HT1080 (cell line): ENCODE results near the gene SEPHS1. TPM values are rescaled to one million over a fixed set of nuclear protein-coding genes. Genes with fewer than 3 reads are reported as not detected.

Source experiments
- DNase-seq: peaks from one replicate; pipeline ENCODE4 v3.0.0-alpha.2; 2015; ENCODE audit warnings: low read depth
- total RNA-seq: library from RNA; depleted of rRNA; stranded (reverse); fragments of >200 nt; shearing (Covaris generic); gene quantifications from 2 replicates; pipeline ENCODE4 v1.2.3, GENCODE V29; 2014

The SEPHS1 gene
- total RNA-seq, 1 experiment from 2014 or later: 68.3 TPM

DNA sequence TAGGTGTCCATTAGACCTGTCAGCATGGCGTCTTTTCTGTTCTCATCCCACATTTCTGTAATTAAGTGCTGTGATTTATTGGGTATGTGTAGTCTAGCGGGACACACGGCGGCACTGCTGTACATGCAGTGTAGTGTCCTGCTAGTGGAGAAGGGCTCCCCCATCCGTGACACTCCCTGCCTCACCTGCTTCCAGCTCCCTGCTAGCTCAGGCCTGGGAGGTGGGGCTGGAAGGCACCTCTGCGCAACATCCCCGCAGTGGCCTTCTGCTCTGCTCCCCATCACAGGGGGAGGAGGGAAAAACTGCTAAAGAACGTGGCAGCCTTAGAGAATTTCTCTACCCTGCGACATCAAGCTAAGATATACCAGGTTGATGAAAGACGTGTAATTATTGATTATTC lies 19.5 kb downstream of the SEPHS1 start:
- DNase-seq: no peak

- no peak for DNase-seq
These were observed 20.0 kb downstream of the SEPHS1 start for GRCh38 chr10:13328126-13328525.

DNA sequence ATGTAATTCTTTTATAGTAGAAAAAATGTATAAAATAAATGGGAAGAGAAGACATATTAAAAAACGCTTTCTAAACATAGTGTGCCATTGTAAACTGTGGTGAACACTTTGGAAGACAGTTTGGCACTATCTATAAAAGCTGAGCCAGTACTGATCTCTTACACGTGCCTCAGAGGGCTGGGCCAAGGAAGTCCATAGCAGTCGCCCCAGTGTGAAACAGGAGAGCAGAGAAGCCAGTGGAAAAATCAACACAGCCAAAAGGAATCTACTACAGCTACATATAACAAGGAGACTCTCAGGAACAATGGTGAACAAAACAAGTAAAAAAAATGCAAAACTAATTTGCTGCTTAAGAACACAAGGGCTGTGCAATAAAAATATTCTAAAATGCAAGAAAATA lies 20.6 kb downstream of the SEPHS1 start:
- no peak for DNase-seq

DNA sequence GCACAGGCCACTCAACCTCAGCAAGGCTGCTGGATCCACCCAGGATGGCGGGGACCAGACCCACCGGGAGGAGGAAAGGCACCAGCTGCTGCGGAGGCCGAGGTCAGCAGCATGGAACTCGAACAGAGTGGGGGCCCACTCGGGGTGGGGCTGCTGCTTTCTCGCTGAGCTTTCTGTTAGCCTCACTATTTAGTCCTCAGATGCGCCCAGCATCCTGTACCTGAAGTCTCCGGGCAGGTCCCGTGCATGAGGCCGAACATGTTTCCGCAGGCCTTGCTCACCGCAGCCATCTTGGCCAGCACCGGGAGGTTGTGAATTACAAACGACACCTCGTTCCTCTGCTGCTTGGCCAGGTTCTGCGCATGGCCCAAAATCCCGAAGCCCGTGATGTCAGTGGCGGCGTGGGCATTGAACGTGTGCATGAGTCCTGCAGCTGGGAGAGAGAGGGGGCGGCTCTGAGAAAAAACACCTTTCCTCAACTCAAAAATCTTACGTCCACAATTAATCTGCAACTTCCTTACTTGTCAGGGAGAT lies 25.4 kb downstream of the SEPHS1 start:
- DNase-seq: no peak

- DNase-seq: no peak
These were observed 26.5 kb downstream of the SEPHS1 start for GRCh38 chr10:13321576-13321975.

GRCh38 chr10:13319166-13319565 lies 28.9 kb downstream of the SEPHS1 start:
- DNase-seq: no peak

GRCh38 chr10:13317474-13317873 lies 30.6 kb downstream of the SEPHS1 start:
- DNase-seq: no peak

DNA sequence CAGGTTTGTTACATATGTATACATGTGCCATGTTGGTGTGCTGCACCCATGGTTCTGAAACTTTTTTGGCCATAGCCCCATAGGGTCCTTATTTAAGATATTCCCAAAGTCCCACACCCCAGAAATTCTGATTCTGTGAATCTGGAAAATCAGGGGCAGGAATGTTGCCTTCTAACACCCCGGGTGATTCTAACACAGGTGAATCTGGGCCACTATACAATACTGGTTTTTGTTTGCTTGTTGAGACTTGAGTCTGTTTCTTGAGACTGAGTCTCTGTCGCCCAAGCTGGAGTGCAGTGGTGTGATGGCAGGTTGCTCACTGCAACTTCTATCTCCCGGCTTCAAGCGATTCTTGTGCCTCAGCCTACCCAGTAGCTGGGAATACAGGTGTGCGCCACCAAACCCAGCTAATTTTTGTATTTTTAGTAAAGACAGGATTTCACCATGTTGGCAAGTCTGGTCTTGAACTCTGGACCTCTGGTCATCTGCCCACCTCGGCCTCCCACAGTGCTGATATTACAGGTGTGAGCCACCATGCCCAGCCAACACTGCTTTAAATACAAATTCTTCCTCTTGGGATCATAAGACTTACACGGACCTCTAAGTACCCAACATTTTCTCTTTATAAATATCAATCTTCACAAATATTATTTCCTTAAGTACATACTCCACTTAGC lies 31.3 kb downstream of the SEPHS1 start:
- DNase-seq: no peak

- DNase-seq: no peak
These were observed 32.7 kb downstream of the SEPHS1 start for GRCh38 chr10:13315361-13315760.

DNA sequence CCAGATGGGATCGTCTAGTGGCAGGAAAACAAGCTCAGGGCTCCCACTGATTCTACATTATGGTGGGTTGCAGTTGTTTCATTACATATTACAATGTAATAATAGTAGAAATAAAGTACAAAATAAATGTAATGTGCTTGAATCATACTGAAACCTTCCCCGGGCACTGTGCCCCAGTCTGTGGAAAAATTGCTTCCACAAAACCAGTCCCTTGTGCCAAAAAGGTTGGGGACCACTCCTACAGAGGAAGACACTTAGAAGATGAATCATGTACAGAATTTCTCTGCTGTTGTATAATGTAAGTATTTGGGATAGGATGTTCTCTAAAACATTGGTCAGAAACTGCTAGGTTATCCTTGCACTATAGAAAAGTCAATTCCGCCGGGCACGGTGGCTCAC lies 36.9 kb downstream of the SEPHS1 start:
- no peak for DNase-seq

DNA sequence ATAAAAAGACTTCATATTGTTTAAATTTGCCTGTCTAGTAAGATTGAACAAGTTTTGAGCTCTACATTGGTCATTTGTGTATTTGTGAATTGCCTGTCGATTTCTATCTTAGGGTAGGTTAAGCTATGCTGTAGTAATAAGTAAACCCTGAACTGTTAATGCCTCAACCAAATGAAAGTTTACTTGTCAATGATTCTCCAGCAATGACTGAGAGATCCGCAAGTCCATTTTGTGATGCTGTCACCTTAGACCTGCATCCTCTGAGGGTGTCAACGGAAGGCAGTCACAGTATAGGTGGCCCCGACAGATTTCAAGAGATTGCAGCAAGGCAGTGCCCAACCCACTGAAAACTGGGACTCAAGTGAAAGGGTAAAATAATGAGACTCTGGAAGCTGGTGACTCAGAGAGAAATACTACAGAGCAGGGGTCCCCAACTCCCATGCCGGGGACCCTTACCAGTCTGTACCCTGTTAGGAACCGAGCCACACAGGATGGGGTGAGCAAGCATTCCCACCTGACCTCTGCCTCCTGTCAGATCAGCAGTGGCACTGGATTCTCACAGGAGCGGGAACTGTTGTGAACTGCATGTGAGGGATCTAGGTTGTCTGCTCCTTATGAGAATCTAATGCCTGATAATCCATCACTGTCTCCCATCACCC lies 37.4 kb downstream of the SEPHS1 start:
- no peak for DNase-seq

DNA sequence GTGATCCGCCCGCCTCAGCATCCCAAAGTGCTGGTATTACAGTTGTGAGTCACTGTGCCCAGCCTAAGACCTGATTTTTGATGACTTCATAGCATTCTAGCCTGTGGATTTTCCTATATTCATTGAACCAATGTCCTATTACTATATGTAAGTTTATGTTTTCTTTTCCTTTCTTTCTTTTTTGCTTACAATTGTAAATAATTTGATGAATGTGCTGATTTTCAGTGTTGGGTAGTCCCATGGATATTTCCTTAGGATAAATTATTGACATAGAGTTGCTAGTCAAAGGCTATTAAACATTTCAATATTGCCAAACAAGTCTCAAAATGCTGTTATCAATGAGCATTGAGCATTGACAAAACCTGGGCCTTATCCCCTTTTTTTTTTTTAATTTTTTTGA lies 38.3 kb downstream of the SEPHS1 start:
- no peak for DNase-seq

GRCh38 chr10:13308096-13308495 lies 40.0 kb downstream of the SEPHS1 start:
- DNase-seq: no peak

GRCh38 chr10:13306103-13306502 lies 42.0 kb downstream of the SEPHS1 start:
- no peak for DNase-seq

GRCh38 chr10:13302821-13303555 lies 45.1 kb downstream of the SEPHS1 start:
- DNase-seq: no peak

- DNase-seq: peak; percentile 77
These were observed 48.4 kb downstream of the SEPHS1 start, which contains the start of gene PHYH for GRCh38 chr10:13299437-13300287. TSS of gene PHYH (minus strand) at chr10:13300064. CDS start at chr10:13300042, 22 bp downstream.

DNA sequence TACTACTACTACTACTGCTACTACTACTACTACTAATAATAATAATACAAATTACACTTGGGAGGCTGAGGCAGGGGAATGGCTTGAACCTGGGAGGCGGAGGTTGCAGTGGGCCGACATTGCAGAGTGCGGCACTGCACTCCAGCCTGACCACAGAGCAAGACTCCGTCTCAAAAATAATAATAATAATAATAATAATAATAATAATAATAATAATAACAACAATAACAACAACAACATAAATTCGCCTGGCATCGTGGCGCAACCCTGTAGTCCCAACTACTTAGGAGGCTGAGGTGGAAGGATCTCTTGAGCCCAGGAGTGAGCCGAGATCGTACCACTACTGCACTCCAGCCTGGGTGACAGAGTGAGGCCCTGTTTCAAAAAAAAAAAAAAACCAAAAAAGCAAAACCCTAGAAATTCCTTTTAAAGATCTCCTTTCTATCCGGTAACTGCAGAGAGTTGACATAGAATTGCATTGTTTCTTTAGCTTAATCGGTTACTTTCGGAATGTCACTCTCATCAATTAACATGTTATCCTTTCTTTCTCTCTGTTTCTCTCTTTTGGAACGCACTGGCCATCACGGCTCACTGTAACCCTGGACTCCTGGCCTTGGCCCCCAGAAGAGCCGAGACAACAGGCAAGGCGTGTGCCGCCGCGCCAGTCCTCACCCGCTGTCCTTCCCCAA lies 49.2 kb downstream of the SEPHS1 start:
- no peak for DNase-seq

DNA sequence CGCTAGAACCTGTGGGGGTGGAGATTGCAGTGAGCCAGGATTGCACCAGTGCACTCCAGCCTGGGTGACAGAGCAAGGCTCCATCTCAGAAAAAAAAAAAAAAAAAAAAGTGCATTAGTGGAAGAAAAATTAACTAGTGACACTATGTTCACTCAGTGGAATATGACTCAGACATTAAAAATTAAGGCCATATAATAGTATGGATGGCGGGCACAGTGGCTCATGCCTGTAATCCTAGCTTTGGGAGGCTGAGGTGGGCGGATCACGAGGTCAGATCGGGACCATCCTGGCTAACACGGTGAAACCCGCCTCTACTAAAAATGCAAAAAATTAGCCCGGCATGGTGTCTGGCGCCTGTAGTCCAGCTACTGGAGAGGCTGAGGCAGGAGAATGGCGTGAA lies 51.6 kb downstream of the SEPHS1 start:
- DNase-seq: no peak

- DNase-seq: no peak
These were observed 53.3 kb downstream of the SEPHS1 start for GRCh38 chr10:13294784-13295183.
